HL-60 (cell line): ENCODE measurements around the gene MPO.

ENCODE experiments used
- GABPA ChIP-seq: IDR thresholded peaks from 2 replicates; pipeline ENCODE4 v1.6.1; 2012; ENCODE audit warnings: low read depth
- POLR2AphosphoS5 ChIP-seq: IDR thresholded peaks from 2 replicates; pipeline ENCODE4 v1.6.1; 2012; ENCODE audit warnings: low read depth
- TF ChIP-seq, protein P1 (sequence below): IDR thresholded peaks from 2 replicates; pipeline ENCODE4 v1.6.1; 2012; ENCODE audit warnings: low read depth; ENCODE audit not compliant: insufficient replicate concordance
- TF ChIP-seq, protein P2 (sequence below): IDR thresholded peaks from one replicate; pipeline ENCODE4 v1.5.1; 2011; ENCODE audit warnings: low read length, control low read depth, inconsistent platforms; ENCODE audit not compliant: insufficient read depth

DNA sequence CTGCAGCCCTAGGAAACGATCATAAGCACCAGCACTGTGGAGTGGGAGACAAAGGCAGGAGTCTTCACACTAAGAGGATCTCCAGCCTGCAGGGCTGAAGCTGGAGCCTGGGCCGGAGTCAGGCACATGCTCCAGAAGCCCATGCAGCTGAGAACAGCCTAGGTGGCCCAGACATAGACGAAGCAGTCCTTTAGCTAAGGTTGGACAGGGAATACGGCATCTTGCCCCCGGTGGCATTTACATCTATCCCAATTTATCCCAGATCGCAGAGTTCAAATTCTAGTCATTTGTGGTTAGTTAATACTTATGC is 33.9 kb upstream of the MPO start:
- TF ChIP-seq, protein P1, sequence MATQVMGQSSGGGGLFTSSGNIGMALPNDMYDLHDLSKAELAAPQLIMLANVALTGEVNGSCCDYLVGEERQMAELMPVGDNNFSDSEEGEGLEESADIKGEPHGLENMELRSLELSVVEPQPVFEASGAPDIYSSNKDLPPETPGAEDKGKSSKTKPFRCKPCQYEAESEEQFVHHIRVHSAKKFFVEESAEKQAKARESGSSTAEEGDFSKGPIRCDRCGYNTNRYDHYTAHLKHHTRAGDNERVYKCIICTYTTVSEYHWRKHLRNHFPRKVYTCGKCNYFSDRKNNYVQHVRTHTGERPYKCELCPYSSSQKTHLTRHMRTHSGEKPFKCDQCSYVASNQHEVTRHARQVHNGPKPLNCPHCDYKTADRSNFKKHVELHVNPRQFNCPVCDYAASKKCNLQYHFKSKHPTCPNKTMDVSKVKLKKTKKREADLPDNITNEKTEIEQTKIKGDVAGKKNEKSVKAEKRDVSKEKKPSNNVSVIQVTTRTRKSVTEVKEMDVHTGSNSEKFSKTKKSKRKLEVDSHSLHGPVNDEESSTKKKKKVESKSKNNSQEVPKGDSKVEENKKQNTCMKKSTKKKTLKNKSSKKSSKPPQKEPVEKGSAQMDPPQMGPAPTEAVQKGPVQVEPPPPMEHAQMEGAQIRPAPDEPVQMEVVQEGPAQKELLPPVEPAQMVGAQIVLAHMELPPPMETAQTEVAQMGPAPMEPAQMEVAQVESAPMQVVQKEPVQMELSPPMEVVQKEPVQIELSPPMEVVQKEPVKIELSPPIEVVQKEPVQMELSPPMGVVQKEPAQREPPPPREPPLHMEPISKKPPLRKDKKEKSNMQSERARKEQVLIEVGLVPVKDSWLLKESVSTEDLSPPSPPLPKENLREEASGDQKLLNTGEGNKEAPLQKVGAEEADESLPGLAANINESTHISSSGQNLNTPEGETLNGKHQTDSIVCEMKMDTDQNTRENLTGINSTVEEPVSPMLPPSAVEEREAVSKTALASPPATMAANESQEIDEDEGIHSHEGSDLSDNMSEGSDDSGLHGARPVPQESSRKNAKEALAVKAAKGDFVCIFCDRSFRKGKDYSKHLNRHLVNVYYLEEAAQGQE = no peak
- TF ChIP-seq, protein P2, sequence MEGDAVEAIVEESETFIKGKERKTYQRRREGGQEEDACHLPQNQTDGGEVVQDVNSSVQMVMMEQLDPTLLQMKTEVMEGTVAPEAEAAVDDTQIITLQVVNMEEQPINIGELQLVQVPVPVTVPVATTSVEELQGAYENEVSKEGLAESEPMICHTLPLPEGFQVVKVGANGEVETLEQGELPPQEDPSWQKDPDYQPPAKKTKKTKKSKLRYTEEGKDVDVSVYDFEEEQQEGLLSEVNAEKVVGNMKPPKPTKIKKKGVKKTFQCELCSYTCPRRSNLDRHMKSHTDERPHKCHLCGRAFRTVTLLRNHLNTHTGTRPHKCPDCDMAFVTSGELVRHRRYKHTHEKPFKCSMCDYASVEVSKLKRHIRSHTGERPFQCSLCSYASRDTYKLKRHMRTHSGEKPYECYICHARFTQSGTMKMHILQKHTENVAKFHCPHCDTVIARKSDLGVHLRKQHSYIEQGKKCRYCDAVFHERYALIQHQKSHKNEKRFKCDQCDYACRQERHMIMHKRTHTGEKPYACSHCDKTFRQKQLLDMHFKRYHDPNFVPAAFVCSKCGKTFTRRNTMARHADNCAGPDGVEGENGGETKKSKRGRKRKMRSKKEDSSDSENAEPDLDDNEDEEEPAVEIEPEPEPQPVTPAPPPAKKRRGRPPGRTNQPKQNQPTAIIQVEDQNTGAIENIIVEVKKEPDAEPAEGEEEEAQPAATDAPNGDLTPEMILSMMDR = no peak
- no peak for TF ChIP-seq POLR2AphosphoS5
- TF ChIP-seq GABPA = no peak
